Endodermal cell (in vitro differentiated cells): ENCODE results near the gene TACC2. TPM values are rescaled to one million over a fixed set of nuclear protein-coding genes. Genes with fewer than 3 reads are reported as not detected.

ENCODE experiments used
- DNase-seq: peaks from one replicate; pipeline ENCODE4 v3.0.0-alpha.2; 2017
- H3K27ac ChIP-seq: 2 replicates; pipeline ENCODE4 v1.5.1; 2013; ENCODE audit warnings: mild to moderate bottlenecking, low read depth, low read length, moderate library complexity
- H3K27me3 ChIP-seq: 2 replicates; pipeline ENCODE4 v1.6.1; 2013; ENCODE audit warnings: mild to moderate bottlenecking, low read length, moderate library complexity; ENCODE audit not compliant: insufficient read depth, control insufficient read depth, poor library complexity, severe bottlenecking
- H3K36me3 ChIP-seq: 2 replicates; pipeline ENCODE4 v1.7.0; 2013; ENCODE audit warnings: mild to moderate bottlenecking, low read length, moderate library complexity; ENCODE audit not compliant: control insufficient read depth, insufficient read depth
- H3K4me1 ChIP-seq: one replicate; pipeline ENCODE4 v1.7.0; 2013; ENCODE audit warnings: low read length; ENCODE audit not compliant: control insufficient read depth, insufficient read depth
- H3K4me3 ChIP-seq: 2 replicates; pipeline ENCODE4 v1.5.1; 2013; ENCODE audit warnings: mild to moderate bottlenecking, low read length, moderate library complexity
- H3K9ac ChIP-seq: 2 replicates; pipeline ENCODE4 v1.6.1; 2013; ENCODE audit warnings: mild to moderate bottlenecking, low read length, moderate library complexity; ENCODE audit not compliant: poor library complexity, severe bottlenecking; ENCODE audit errors: extremely low read depth
- H3K9me3 ChIP-seq: 2 replicates; pipeline ENCODE4 v1.6.1; 2013; ENCODE audit warnings: mild to moderate bottlenecking, low read length, moderate library complexity; ENCODE audit not compliant: control insufficient read depth
- H3K27ac Mint-ChIP-seq: 2 replicates; pipeline ENCODE4 v1.8.0; 2020; ENCODE audit warnings: mixed read lengths
- H3K27me3 Mint-ChIP-seq: 2 replicates; pipeline ENCODE4 v1.8.0; 2021; ENCODE audit warnings: mild to moderate bottlenecking, mixed read lengths; ENCODE audit not compliant: insufficient read depth
- H3K36me3 Mint-ChIP-seq: 2 replicates; pipeline ENCODE4 v1.8.0; 2020; ENCODE audit warnings: low read depth, mixed read lengths
- H3K4me1 Mint-ChIP-seq: 2 replicates; pipeline ENCODE4 v1.8.0; 2020; ENCODE audit warnings: mixed read lengths
- H3K4me3 Mint-ChIP-seq: 2 replicates; pipeline ENCODE4 v1.8.0; 2020; ENCODE audit warnings: mild to moderate bottlenecking, moderate library complexity, mixed read lengths
- H3K9me3 Mint-ChIP-seq: 2 replicates; pipeline ENCODE4 v1.8.0; 2020; ENCODE audit warnings: mild to moderate bottlenecking, mixed read lengths
- CTCF ChIP-seq: fragments of 200-600 bp; sonication (generic); conservative IDR thresholded peaks from 2 replicates; pipeline ENCODE4 v1.5.0; 2021; ENCODE audit warnings: antibody characterized with exemption, mild to moderate bottlenecking
- WGBS, 2 experiments: methylation state at CpG; one replicate each; pipeline versions ENCODE4 v1.1.5 to v1.1.7; 2013; ENCODE audit warnings: missing lambda C conversion rate in 2 of 2, mixed read lengths in 1 of 2; ENCODE audit not compliant: insufficient coverage in 1 of 2, insufficient read length in 1 of 2; 5-methylcytosine and 5-hydroxymethylcytosine counted together
- total RNA-seq, 2 donors: library from RNA; stranded (reverse); fragmentation: NEBNext Ultra II Directional in 1 of 2; extraction: Animal tissue kit (Norgen Biotek cat#: 25700) in 1 of 2; gene quantifications; 2 replicates in 1 of 2; 3 replicates in 1 of 2; pipeline ENCODE4 v1.2.1, GENCODE V29; 2021

The TACC2 gene
- total RNA-seq, 2 donors from 2014 or later, result 24.5 to 34.1 TPM

- no peak overlapping the region for H3K9ac ChIP-seq
- H3K9me3 ChIP-seq, result peaks cover 20% of the 10 kb centered on the region
- H3K27ac ChIP-seq, result no peak overlapping the region
- Mint-ChIP-seq H3K4me3 (no peak overlapping the region), H3K27ac (no peak overlapping the region), H3K27me3 (peaks cover 2% of the 10 kb centered on the region), H3K4me1 (no peaks in the 10 kb centered on the region), H3K9me3 (peaks cover 42% of the 10 kb centered on the region), H3K36me3 (peaks cover 3% of the 10 kb centered on the region)
- WGBS, 2 experiments, result 63 to 76% methylated on average over 1 of the region's 1 CpG
- no peak overlapping the region for H3K4me3 ChIP-seq
- no peak for DNase-seq
- H3K36me3 ChIP-seq, result no peaks in the 10 kb centered on the region
- H3K27me3 ChIP-seq, result no peaks in the 10 kb centered on the region
- no peaks in the 10 kb centered on the region for H3K4me1 ChIP-seq
- no peak for TF ChIP-seq CTCF
These were observed 12.7 kb downstream of the TACC2 start for GRCh38 chr10:122001698-122002097.

- Histone ChIP-seq H3K4me1 (no peaks in the 10 kb centered on the region), H3K9me3 (peaks cover 5% of the 10 kb centered on the region), H3K27ac (no peak overlapping the region), H3K9ac (no peak overlapping the region), H3K4me3 (no peak overlapping the region), H3K36me3 (no peaks in the 10 kb centered on the region), H3K27me3 (no peaks in the 10 kb centered on the region)
- H3K9me3 Mint-ChIP-seq, result peaks cover 22% of the 10 kb centered on the region
- no peak for DNase-seq
- no peak for TF ChIP-seq CTCF
- H3K36me3 Mint-ChIP-seq, result peaks cover 3% of the 10 kb centered on the region
- H3K27me3 Mint-ChIP-seq, result peaks cover 2% of the 10 kb centered on the region
- no peak overlapping the region for H3K27ac Mint-ChIP-seq
- 45 to 100% methylated on average over 1 to 2 of the region's 3 CpGs for WGBS, 2 experiments
- no peak overlapping the region for H3K4me3 Mint-ChIP-seq
- no peaks in the 10 kb centered on the region for H3K4me1 Mint-ChIP-seq
These were observed 18.5 kb downstream of the TACC2 start for GRCh38 chr10:122007415-122007814.

GRCh38 chr10:122010405-122011050, 21.6 kb downstream of the TACC2 start:
- H3K4me3 ChIP-seq, result no peak overlapping the region
- H3K9me3 ChIP-seq, result peaks cover 6% of the 10 kb centered on the region
- no peaks in the 10 kb centered on the region for H3K27me3 ChIP-seq
- DNase-seq, result no peak
- H3K9me3 Mint-ChIP-seq, result peaks cover 12% of the 10 kb centered on the region
- no peak overlapping the region for H3K9ac ChIP-seq
- H3K36me3 ChIP-seq, result no peaks in the 10 kb centered on the region
- peaks cover 7% of the 10 kb centered on the region for H3K27me3 Mint-ChIP-seq
- no peak overlapping the region for H3K27ac ChIP-seq
- no peak overlapping the region for H3K4me3 Mint-ChIP-seq
- no peaks in the 10 kb centered on the region for H3K36me3 Mint-ChIP-seq
- no peak overlapping the region for H3K27ac Mint-ChIP-seq
- no peak for TF ChIP-seq CTCF
- H3K4me1 ChIP-seq, result no peaks in the 10 kb centered on the region
- peaks cover 9% of the 10 kb centered on the region for H3K4me1 Mint-ChIP-seq
- 91 to 100% methylated on average over 3 to 4 of the region's 4 CpGs for WGBS, 2 experiments
